ENCODE measurements around the gene TEX10. TPM values are rescaled to one million over a fixed set of nuclear protein-coding genes. Genes with fewer than 3 reads are reported as not detected.

The TEX10 gene
- total RNA-seq, 2 experiments from 2014 or later = 9.3 to 10.1 TPM

DNA sequence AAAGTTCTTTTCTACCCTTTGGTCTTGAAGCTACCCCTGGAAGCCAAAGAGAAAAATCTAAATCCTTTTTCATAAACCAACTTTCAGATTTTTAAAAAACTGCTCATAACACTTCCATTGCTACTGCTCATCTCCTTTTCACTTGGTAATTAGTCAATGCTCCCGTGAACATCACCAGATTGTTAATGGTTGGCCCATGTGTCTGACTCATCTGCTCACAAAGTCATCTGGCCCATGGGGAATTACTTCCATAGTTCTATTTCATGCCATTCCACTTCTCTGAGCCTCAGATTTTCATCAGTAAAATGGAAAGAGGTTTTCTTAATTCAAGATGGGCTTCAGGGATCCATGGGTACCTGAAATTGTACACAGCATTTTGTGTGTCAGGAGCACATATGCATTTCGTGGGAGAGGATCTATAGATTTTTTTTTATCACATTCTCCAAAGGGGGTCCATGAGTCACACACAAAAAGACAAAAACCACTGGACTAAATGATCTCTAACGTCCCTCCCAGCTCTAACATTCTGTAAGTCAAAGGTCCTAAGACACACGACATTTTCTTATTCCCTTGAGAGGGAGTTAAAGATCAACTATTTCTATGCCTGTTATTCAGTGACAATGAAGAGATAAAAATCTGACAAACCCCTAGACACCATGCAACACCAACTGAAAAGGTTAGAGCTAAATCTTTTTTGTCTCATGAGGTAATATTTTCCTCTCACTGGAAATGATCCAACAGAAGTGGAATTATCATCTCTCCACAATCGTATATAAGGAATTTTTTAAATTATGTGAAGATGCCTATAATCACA lies 75.4 kb downstream of the TEX10 start:
- ATAC-seq (ENCODE audit: poor library complexity) = no peak
- DNase-seq = no peak
- H3K9me3 ChIP-seq (ENCODE audit: control insufficient read depth in 1 of 2, insufficient read depth in 1 of 2, low read length in 2 of 2) = no peaks in the 10 kb centered on the region
- peaks cover 75% of the 10 kb centered on the region for H3K36me3 Mint-ChIP-seq (ENCODE audit: low read depth)
- ChIA-PET CTCF (no interaction called here), POLR2A (interaction anchor here (0.7 kb wide), 1 partner anchor 282 kb away, joined by 3 read pairs; no protein-coding TSS in a partner anchor)
- TF ChIP-seq, protein P1, sequence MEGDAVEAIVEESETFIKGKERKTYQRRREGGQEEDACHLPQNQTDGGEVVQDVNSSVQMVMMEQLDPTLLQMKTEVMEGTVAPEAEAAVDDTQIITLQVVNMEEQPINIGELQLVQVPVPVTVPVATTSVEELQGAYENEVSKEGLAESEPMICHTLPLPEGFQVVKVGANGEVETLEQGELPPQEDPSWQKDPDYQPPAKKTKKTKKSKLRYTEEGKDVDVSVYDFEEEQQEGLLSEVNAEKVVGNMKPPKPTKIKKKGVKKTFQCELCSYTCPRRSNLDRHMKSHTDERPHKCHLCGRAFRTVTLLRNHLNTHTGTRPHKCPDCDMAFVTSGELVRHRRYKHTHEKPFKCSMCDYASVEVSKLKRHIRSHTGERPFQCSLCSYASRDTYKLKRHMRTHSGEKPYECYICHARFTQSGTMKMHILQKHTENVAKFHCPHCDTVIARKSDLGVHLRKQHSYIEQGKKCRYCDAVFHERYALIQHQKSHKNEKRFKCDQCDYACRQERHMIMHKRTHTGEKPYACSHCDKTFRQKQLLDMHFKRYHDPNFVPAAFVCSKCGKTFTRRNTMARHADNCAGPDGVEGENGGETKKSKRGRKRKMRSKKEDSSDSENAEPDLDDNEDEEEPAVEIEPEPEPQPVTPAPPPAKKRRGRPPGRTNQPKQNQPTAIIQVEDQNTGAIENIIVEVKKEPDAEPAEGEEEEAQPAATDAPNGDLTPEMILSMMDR (IDR thresholded peaks at IDR 0.05) = no peak
- H3K27me3 ChIP-seq (ENCODE audit: control insufficient read depth in 1 of 2, insufficient read depth in 2 of 2, low read length in 2 of 2) = no peaks in the 10 kb centered on the region
- no peaks in the 10 kb centered on the region for H3K27me3 Mint-ChIP-seq
- H3K27ac ChIP-seq (ENCODE audit: low read depth in 1 of 2, low read length in 2 of 2) = no peak overlapping the region
- H3K4me1 Mint-ChIP-seq (ENCODE audit: low read depth) = no peaks in the 10 kb centered on the region
- peaks cover 15% of the 10 kb centered on the region for H3K36me3 ChIP-seq (ENCODE audit: insufficient read depth, low read length)
- H3K9me3 Mint-ChIP-seq = no peaks in the 10 kb centered on the region
- no peak overlapping the region for H3K27ac Mint-ChIP-seq
- no peak overlapping the region for H3K4me3 ChIP-seq (ENCODE audit: low read length)
- H3K4me3 Mint-ChIP-seq = no peak overlapping the region
- intact Hi-C loops (cut with DNase I, micrococcal nuclease) = no loop called here
- H3K4me1 ChIP-seq (ENCODE audit: insufficient read depth, low read length) = no peaks in the 10 kb centered on the region

DNA sequence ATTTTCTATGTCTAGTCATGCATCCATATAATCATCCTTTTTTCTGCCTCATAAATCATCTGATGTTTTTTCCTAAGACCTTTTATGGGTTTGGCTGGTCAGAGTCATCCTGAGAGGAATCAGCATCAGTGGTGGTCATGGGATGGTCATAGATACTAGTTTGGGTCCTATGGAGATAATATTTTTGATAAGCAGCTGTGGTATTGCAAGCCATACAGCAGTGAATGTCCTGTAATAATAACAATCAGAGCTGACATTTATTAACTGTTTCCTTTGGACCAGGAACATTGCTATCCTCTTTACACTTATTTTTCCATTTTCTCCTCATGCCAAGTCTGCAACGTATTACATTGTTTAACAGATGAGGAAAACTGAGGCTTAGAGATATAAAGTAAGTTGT lies 83.1 kb downstream of the TEX10 start:
- intact Hi-C loops (cut with DNase I, micrococcal nuclease) = no loop called here
- H3K9me3 Mint-ChIP-seq = no peaks in the 10 kb centered on the region

DNA sequence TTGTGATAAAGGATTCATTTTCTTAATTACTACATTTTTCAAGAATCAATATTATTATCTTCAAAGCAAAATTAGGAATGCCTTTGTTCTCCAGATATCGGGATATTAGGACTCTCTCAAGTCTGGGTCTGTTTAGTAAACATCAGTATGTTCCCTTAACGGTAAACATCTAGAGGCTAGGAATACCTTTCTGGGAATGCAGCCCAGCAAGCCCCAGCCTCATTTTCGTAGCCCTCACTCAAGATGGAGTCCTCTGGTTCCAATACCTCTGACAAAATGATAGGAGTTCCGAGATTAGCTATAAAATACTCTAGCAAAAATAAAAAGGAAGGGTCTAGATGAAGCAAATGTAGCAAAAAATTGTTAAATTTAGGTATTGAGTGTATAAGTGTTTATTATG lies 84.5 kb downstream of the TEX10 start:
- intact Hi-C loops (cut with DNase I, micrococcal nuclease) = no loop called here
- H3K27me3 Mint-ChIP-seq = no peaks in the 10 kb centered on the region
- DNase-seq (no peak), ATAC-seq (ENCODE audit: poor library complexity) (no peak)
- Histone ChIP-seq H3K36me3 (ENCODE audit: insufficient read depth, low read length) (peaks cover 20% of the 10 kb centered on the region), H3K27me3 (ENCODE audit: control insufficient read depth in 1 of 2, insufficient read depth in 2 of 2, low read length in 2 of 2) (no peaks in the 10 kb centered on the region), H3K4me1 (ENCODE audit: insufficient read depth, low read length) (no peaks in the 10 kb centered on the region), H3K9me3 (ENCODE audit: control insufficient read depth in 1 of 2, insufficient read depth in 1 of 2, low read length in 2 of 2) (no peaks in the 10 kb centered on the region), H3K27ac (ENCODE audit: low read depth in 1 of 2, low read length in 2 of 2) (no peak overlapping the region), H3K4me3 (ENCODE audit: low read length) (no peak overlapping the region)
- H3K27ac Mint-ChIP-seq = no peak overlapping the region
- TF ChIP-seq, protein P1 (IDR thresholded peaks at IDR 0.05) = no peak
- H3K36me3 Mint-ChIP-seq (ENCODE audit: low read depth) = peaks cover 72% of the 10 kb centered on the region
- H3K4me1 Mint-ChIP-seq (ENCODE audit: low read depth) = no peaks in the 10 kb centered on the region
- H3K9me3 Mint-ChIP-seq = no peaks in the 10 kb centered on the region
- H3K4me3 Mint-ChIP-seq = no peak overlapping the region
- POLR2A ChIA-PET = no interaction called here
- CTCF ChIA-PET = no interaction called here

More for the DNA sequence above, 83.1 kb downstream of the TEX10 start:
- H3K9me3 ChIP-seq (ENCODE audit: control insufficient read depth in 1 of 2, insufficient read depth in 1 of 2, low read length in 2 of 2) = no peaks in the 10 kb centered on the region
- peaks cover 26% of the 10 kb centered on the region for H3K36me3 ChIP-seq (ENCODE audit: insufficient read depth, low read length)
- Mint-ChIP-seq H3K27me3 (no peaks in the 10 kb centered on the region), H3K27ac (no peak overlapping the region), H3K4me1 (ENCODE audit: low read depth) (no peaks in the 10 kb centered on the region), H3K36me3 (ENCODE audit: low read depth) (peaks cover 66% of the 10 kb centered on the region), H3K4me3 (no peak overlapping the region)
- no peak overlapping the region for H3K4me3 ChIP-seq (ENCODE audit: low read length)
- TF ChIP-seq, protein P1 (IDR thresholded peaks at IDR 0.05) = no peak
- H3K27me3 ChIP-seq (ENCODE audit: control insufficient read depth in 1 of 2, insufficient read depth in 2 of 2, low read length in 2 of 2) = no peaks in the 10 kb centered on the region
- no peak overlapping the region for H3K27ac ChIP-seq (ENCODE audit: low read depth in 1 of 2, low read length in 2 of 2)
- no peak for ATAC-seq (ENCODE audit: poor library complexity)
- no peaks in the 10 kb centered on the region for H3K4me1 ChIP-seq (ENCODE audit: insufficient read depth, low read length)
- POLR2A ChIA-PET = no interaction called here
- CTCF ChIA-PET = no interaction called here
- no peak for DNase-seq

Data from CD4-positive, alpha-beta T cell (primary cell).